Stomach (tissue), 9 donors: Measurements from ENCODE around the gene UST. TPM values are rescaled to one million over a fixed set of nuclear protein-coding genes. Genes with fewer than 3 reads are reported as not detected.

Source experiments
- DNase-seq, 2 donors: peaks; one replicate each; pipeline versions ENCODE4 v3.0.0 to v3.0.0-alpha.2; 2013 to 2019
- H3K27ac ChIP-seq, 5 donors: fragments of 200-600 bp in 4 of 5; sonication (generic) in 4 of 5; one replicate each; pipeline ENCODE4 v1.5.1; 2013 to 2019; ENCODE audit warnings: mild to moderate bottlenecking in 1 of 5, moderate library complexity in 1 of 5
- H3K27me3 ChIP-seq, 3 donors: fragments of 200-600 bp; sonication (generic); one replicate each; pipeline ENCODE4 v1.5.1; 2017 to 2019; ENCODE audit warnings: mixed run types in 1 of 3
- H3K36me3 ChIP-seq, 4 donors: fragments of 200-600 bp; sonication (generic); 1 replicate in 3 of 4; 2 replicates in 1 of 4; pipeline ENCODE4 v1.5.1; 2016 to 2019
- H3K4me1 ChIP-seq, 4 donors: fragments of 200-600 bp; sonication (generic); one replicate each; pipeline ENCODE4 v1.5.1; 2016 to 2019
- H3K4me3 ChIP-seq, 4 donors: fragments of 200-600 bp; sonication (generic) in 3 of 4; one replicate each; pipeline ENCODE4 v1.5.1; 2016 to 2019; ENCODE audit warnings: mild to moderate bottlenecking in 1 of 4
- H3K9me3 ChIP-seq, 4 donors: fragments of 200-600 bp; sonication (generic); one replicate each; pipeline ENCODE4 v1.5.1; 2016 to 2019
- EP300 ChIP-seq: sonication (generic); formaldehyde crosslinking; IDR thresholded peaks from one replicate; pipeline ENCODE4 v1.6.1; 2017; ENCODE audit warnings: antibody characterized with exemption
- POLR2A ChIP-seq, 4 donors: fragments of 450-650 bp; IDR thresholded peaks; one replicate each; pipeline ENCODE4 v1.6.1; 2016; ENCODE audit warnings: antibody characterized with exemption in 4 of 4, control low read depth in 2 of 4, mild to moderate bottlenecking in 1 of 4, moderate library complexity in 1 of 4
- POLR2AphosphoS5 ChIP-seq, 3 donors: sonication (generic); formaldehyde crosslinking; IDR thresholded peaks; one replicate each; pipeline ENCODE4 v1.6.1; 2016; ENCODE audit warnings: antibody characterized with exemption in 3 of 3
- WGBS, 5 donors: extraction: QIAGEN DNeasy Blood & Tissue Kit in 3 of 5; methylation state at CpG; one replicate each; pipeline versions ENCODE4 v1.1.5 to v1.1.7; 2013 to 2018; 5-methylcytosine and 5-hydroxymethylcytosine counted together
- intact Hi-C: fragments of 100-400 bp; cut with DNase I; formaldehyde crosslinking; loops from one replicate; pipeline ENCODE4 v1.15.1; 2023; ENCODE audit warnings: low total_unique reads
- polyA plus RNA-seq, 3 donors: library from polyadenylated mRNA; stranded (reverse); fragments of 200-250 nt; gene quantifications; one replicate each; pipeline ENCODE4 v1.2.3, GENCODE V29; 2013
- total RNA-seq, 5 donors: library from RNA; depleted of rRNA; stranded (reverse); fragments of >200 nt; gene quantifications; one replicate each; pipeline versions ENCODE4 v1.1.0 to v1.2.3, GENCODE V29; 2014 to 2016
- TF ChIP-seq, protein P1 (sequence below), 7 experiments: fragments of 450-650 bp in 4 of 7; fragments of 200-600 bp in 3 of 7; sonication (generic) in 3 of 7; IDR thresholded peaks; one replicate each; pipeline ENCODE4 v1.5.1; 2016 to 2019; ENCODE audit warnings: antibody characterized with exemption in 7 of 7, control low read depth in 2 of 7, mild to moderate bottlenecking in 1 of 7
- donor health status: healthy with polysubstance abuse.
- donor health status: Bipolar disorder and iron deficiency.
- donor health status: healthy.

UST gene
- total and polyA plus RNA-seq, 8 donors: 2.2 to 45.8 (median 8.9) TPM

DNA sequence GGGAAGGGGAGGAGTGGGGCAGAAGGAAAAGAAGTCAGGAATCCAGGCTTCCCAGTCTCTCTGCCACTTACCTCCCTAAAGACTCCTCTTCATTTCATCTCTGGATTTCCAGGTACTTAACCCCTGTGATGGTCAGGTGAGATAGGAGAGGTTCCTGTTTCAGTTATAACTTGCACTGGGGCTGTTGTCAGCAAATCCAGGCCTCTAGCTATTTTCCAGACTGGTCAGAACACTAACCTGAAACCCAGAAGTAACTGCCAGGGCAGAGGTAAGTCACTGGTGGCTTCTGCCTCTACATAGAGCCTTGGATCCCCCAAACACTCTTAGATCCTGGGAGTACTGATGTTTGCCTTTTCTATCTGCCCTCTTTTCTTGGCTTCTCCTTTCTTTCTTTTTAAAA is 337.2 kb downstream of the UST start:
- TF ChIP-seq POLR2AphosphoS5 (IDR thresholded peaks at IDR 0.05) (no peak), POLR2A (IDR thresholded peaks at IDR 0.05) (no peak), EP300 (no peak)
- TF ChIP-seq, protein P1, sequence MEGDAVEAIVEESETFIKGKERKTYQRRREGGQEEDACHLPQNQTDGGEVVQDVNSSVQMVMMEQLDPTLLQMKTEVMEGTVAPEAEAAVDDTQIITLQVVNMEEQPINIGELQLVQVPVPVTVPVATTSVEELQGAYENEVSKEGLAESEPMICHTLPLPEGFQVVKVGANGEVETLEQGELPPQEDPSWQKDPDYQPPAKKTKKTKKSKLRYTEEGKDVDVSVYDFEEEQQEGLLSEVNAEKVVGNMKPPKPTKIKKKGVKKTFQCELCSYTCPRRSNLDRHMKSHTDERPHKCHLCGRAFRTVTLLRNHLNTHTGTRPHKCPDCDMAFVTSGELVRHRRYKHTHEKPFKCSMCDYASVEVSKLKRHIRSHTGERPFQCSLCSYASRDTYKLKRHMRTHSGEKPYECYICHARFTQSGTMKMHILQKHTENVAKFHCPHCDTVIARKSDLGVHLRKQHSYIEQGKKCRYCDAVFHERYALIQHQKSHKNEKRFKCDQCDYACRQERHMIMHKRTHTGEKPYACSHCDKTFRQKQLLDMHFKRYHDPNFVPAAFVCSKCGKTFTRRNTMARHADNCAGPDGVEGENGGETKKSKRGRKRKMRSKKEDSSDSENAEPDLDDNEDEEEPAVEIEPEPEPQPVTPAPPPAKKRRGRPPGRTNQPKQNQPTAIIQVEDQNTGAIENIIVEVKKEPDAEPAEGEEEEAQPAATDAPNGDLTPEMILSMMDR (IDR thresholded peaks at IDR 0.05): no peak
- Histone ChIP-seq H3K4me1 (peaks cover 0 to 32% (median 17%) of the 10 kb centered on the region in 4 donors), H3K9me3 (no peaks in the 10 kb centered on the region), H3K27ac (no peak overlapping the region), H3K36me3 (no peaks in the 10 kb centered on the region), H3K27me3 (no peaks in the 10 kb centered on the region), H3K4me3 (no peak overlapping the region)
- intact Hi-C loops: loop anchor here (5.0 kb wide), 1 partner anchor 343 kb away; no protein-coding TSS in a partner anchor
- no peak for DNase-seq

DNA sequence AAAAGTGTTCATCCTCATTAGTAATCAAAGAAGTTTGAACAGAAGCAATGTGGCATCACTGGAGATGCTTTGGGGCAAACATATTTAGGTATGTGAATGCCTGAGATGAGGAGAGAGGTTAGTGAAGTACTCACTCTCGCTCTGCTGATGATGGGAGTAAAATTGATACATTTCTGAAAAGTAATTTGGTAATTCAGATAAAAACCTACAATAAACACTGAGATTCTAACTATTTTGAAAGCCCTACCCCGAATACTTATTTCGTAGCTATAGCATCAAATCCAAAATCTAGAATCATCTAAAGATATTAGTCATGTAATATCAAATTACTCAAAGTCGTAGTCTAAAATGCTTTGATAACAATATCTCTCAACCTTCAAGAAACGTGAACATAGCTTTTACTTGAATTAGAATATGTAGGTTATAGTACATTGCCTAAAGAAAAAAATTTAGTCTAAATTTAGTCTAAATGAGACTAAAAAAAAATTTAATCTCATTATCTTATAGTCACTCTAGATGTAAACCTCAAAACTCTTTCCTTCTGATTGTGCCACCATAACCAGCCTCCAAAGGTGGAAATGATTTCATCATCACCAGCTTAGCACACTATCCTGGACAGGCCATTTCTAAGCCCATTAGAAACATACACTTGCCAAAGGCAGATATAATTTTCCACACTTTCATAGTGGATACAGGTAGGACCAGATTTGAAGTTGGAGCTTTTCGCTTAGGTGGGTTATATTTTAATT is 338.2 kb downstream of the UST start:
- Histone ChIP-seq H3K4me1 (peaks cover 0 to 23% (median 10%) of the 10 kb centered on the region in 4 donors), H3K27ac (no peak overlapping the region), H3K9me3 (no peaks in the 10 kb centered on the region), H3K27me3 (no peaks in the 10 kb centered on the region), H3K36me3 (no peaks in the 10 kb centered on the region), H3K4me3 (no peak overlapping the region)
- no peak for DNase-seq
- intact Hi-C loops: loop anchor here (5.0 kb wide), 1 partner anchor 342 kb away; no protein-coding TSS in a partner anchor
- no peak for TF ChIP-seq POLR2A (IDR thresholded peaks at IDR 0.05)
- TF ChIP-seq, protein P1 (IDR thresholded peaks at IDR 0.05): no peak
- TF ChIP-seq EP300: no peak
- no peak for TF ChIP-seq POLR2AphosphoS5 (IDR thresholded peaks at IDR 0.05)
- WGBS, 5 donors: 82 to 88% (median 82%) methylated on average over 6 of the region's 6 CpGs

DNA sequence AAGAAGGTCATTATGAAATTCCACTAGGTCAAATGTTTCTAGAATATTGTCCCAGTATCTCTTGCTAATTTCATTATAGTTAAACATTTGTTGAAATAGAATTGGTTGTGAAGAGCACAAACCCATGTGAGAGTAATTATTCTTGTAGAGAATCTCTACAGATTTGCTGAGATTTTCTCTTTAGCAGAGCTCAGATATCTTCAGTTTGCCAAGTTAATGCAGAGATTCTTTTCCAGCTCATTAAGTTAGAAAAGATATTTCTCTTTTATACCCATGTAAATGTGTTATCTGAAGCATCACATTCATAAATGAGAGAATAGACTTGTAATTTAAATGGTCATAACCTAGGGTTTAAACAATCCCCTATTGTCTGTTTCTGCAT is 338.7 kb downstream of the UST start:
- TF ChIP-seq, protein P1 (IDR thresholded peaks at IDR 0.05): no peak
- TF ChIP-seq POLR2AphosphoS5 (IDR thresholded peaks at IDR 0.05) (no peak), POLR2A (IDR thresholded peaks at IDR 0.05) (no peak), EP300 (no peak)
- intact Hi-C loops: no loop called here
- Histone ChIP-seq H3K9me3 (no peaks in the 10 kb centered on the region), H3K4me3 (no peak overlapping the region), H3K4me1 (peaks cover 0 to 17% (median 7%) of the 10 kb centered on the region in 4 donors), H3K36me3 (no peaks in the 10 kb centered on the region), H3K27me3 (no peaks in the 10 kb centered on the region), H3K27ac (no peak overlapping the region)
- DNase-seq: no peak

DNA sequence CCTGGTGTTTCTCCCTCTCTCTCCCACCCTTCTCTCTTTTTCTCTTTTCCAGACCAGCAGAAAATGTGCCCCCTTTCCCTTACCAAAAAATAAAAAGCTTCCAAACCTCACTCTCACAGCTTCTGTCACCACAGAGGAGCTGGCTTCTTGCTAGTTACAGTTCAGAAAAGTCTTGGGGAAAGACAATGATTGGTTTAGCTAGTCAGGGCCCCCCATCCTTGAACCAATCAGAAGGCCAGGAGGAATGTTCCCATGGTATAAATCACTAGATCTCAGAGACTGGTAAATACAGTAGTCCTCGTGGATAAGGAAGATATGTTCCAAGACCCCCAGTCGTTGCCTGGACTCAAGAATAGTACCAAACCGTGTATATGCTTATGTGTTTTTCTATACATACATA is 339.5 kb downstream of the UST start:
- TF ChIP-seq, protein P1 (IDR thresholded peaks at IDR 0.05): no peak
- no peak for TF ChIP-seq POLR2A (IDR thresholded peaks at IDR 0.05)
- TF ChIP-seq EP300: no peak
- TF ChIP-seq POLR2AphosphoS5 (IDR thresholded peaks at IDR 0.05): no peak
- H3K36me3 ChIP-seq: no peaks in the 10 kb centered on the region
- no peaks in the 10 kb centered on the region for H3K9me3 ChIP-seq
- no peak for DNase-seq
- 72 to 86% (median 84%) methylated on average over 3 of the region's 3 CpGs for WGBS, 5 donors
- no peak overlapping the region for H3K4me3 ChIP-seq
- H3K27me3 ChIP-seq: no peaks in the 10 kb centered on the region
- H3K4me1 ChIP-seq: peaks cover 0 to 9% (median 3%) of the 10 kb centered on the region in 4 donors
- intact Hi-C loops: no loop called here
- no peak overlapping the region for H3K27ac ChIP-seq
